ENCODE data around the gene TTC38.

DNA sequence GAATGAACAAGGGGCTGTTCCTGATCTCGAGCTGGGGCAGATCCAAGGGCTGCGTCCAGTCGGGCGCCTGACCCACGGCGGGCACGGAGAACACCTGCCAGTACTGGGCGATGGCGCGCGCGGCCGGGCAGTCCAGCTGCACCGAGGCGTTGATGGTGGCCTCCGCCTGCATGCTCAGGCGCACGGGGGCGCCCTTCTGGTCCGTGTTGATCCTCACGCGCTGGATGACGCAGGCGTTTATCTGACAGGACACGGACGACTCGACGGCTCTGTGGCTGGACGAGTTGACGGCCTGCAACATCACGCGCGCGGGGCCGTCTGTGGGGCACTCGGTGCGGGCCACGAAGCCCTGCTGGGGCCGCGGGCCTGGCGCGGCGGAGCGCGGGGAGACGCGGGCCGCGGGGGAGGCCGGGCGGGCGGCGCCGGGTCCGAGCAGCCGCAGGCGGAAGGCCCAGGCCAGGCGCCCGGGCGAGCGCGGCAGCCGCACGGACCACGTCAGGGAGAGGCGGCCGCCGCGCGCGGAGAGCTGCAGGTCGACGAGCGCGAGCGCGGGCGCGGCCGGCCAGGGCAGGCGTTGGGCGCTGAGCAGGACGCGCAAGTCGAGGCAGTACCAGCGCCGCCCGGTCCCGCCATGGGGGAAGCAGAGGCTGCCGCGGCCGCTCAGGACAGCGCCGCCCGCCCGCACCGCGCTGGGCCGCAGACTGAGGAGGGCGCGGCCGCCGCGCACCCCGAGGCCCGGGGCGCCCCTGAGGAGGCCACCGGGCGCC is 5.2 kb upstream of the TTC38 start:
- TF ChIP-seq, protein P1, sequence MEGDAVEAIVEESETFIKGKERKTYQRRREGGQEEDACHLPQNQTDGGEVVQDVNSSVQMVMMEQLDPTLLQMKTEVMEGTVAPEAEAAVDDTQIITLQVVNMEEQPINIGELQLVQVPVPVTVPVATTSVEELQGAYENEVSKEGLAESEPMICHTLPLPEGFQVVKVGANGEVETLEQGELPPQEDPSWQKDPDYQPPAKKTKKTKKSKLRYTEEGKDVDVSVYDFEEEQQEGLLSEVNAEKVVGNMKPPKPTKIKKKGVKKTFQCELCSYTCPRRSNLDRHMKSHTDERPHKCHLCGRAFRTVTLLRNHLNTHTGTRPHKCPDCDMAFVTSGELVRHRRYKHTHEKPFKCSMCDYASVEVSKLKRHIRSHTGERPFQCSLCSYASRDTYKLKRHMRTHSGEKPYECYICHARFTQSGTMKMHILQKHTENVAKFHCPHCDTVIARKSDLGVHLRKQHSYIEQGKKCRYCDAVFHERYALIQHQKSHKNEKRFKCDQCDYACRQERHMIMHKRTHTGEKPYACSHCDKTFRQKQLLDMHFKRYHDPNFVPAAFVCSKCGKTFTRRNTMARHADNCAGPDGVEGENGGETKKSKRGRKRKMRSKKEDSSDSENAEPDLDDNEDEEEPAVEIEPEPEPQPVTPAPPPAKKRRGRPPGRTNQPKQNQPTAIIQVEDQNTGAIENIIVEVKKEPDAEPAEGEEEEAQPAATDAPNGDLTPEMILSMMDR (conservative IDR thresholded peaks at IDR 0.05; ENCODE audit: low read length), result no peak
- no peak for TF ChIP-seq EZH2phosphoT487 (IDR thresholded peaks at IDR 0.05; ENCODE audit: borderline replicate concordance)
